Esophagus muscularis mucosa (tissue), 4 donors: Measurements from ENCODE around the gene RNASET2.

Experiments
- CTCF ChIP-seq, 3 experiments: fragments of 200-600 bp in 2 of 3; fragments of 450-650 bp in 1 of 3; sonication (generic) in 2 of 3; IDR thresholded peaks; one replicate each; pipeline ENCODE4 v1.5.1; 2017 to 2019; ENCODE audit warnings: antibody characterized with exemption in 3 of 3, mild to moderate bottlenecking in 2 of 3, moderate library complexity in 1 of 3
- EP300 ChIP-seq: sonication (generic); formaldehyde crosslinking; IDR thresholded peaks from one replicate; pipeline ENCODE4 v1.6.1; 2017; ENCODE audit warnings: antibody characterized with exemption
- POLR2A ChIP-seq: fragments of 450-650 bp; IDR thresholded peaks from one replicate; pipeline ENCODE4 v1.6.1; 2017; ENCODE audit warnings: antibody characterized with exemption, moderate library complexity, mild to moderate bottlenecking, low read depth
- POLR2AphosphoS5 ChIP-seq, 2 donors: sonication (generic); formaldehyde crosslinking; IDR thresholded peaks; one replicate each; pipeline ENCODE4 v1.6.1; 2017; ENCODE audit warnings: antibody characterized with exemption in 2 of 2

GRCh38 chr6:166999145-166999883 is 43.0 kb upstream of the RNASET2 start, which contains the start of gene CEP43:
- TF ChIP-seq CTCF (IDR thresholded peaks at IDR 0.05) (peak; percentile 5 to 18 (median 12)), POLR2A (no peak), POLR2AphosphoS5 (IDR thresholded peaks at IDR 0.05) (peak in 1 of 2 donors; percentile 77), EP300 (no peak)
